OCI-LY7 (cell line): ENCODE results near the gene LRRC4C. TPM values are rescaled to one million over a fixed set of nuclear protein-coding genes. Genes with fewer than 3 reads are reported as not detected.

Experiments used
- BruUV-seq: library from RNA; stranded (reverse); fragments of 400-500 nt; replicated peaks from 2 replicates; lab custom pipeline; 2021; lab: Mats Ljungman, UMichigan
- CTCF ChIA-PET: fragments of 300-600 bp; sonication (Branson Sonifier 250); formaldehyde crosslinking; loops from one replicate; lab custom pipeline; 2022; ENCODE audit warnings: antibody characterized with exemption; ENCODE audit not compliant: unreplicated experiment; lab: Charles Lee
- POLR2A ChIA-PET: fragments of 300-600 bp; sonication (Branson Sonifier 250); formaldehyde crosslinking; loops from one replicate; lab custom pipeline; 2022; ENCODE audit warnings: antibody characterized with exemption; lab: Charles Lee
- DNase-seq: peaks from one replicate; pipeline ENCODE4 v3.0.0-alpha.2; 2015; ENCODE audit warnings: low spot score
- H2AFZ ChIP-seq: fragments of 200-600 bp; sonication (generic), shearing (Covaris generic); 2 replicates; pipeline ENCODE4 v1.6.1; 2014; ENCODE audit warnings: mild to moderate bottlenecking, antibody characterized with exemption, low read length, moderate library complexity
- H3K27ac ChIP-seq: fragments of 200-600 bp; sonication (generic); 2 replicates; pipeline ENCODE4 v1.5.1; 2014; ENCODE audit warnings: mixed run types, low read depth, mild to moderate bottlenecking, moderate library complexity, low read length, inconsistent platforms; ENCODE audit not compliant: poor library complexity, severe bottlenecking
- H3K36me3 ChIP-seq: fragments of 200-600 bp; sonication (generic); 2 replicates; pipeline ENCODE4 v1.6.1; 2014; ENCODE audit warnings: mild to moderate bottlenecking, antibody characterized with exemption, low read length, moderate library complexity, mixed read lengths; ENCODE audit not compliant: insufficient read depth
- H3K4me1 ChIP-seq: fragments of 200-600 bp; sonication (generic); 2 replicates; pipeline ENCODE4 v1.5.1; 2014; ENCODE audit warnings: mild to moderate bottlenecking, low read length; ENCODE audit not compliant: insufficient read depth, poor library complexity, severe bottlenecking
- H3K4me2 ChIP-seq: fragments of 200-600 bp; sonication (generic); 2 replicates; pipeline ENCODE4 v1.6.1; 2014; ENCODE audit warnings: mild to moderate bottlenecking, low read length
- H3K4me3 ChIP-seq: fragments of 200-600 bp; sonication (generic); 2 replicates; pipeline ENCODE4 v1.5.1; 2014; ENCODE audit warnings: mild to moderate bottlenecking, low read depth, low read length; ENCODE audit not compliant: poor library complexity, severe bottlenecking
- H3K79me2 ChIP-seq: fragments of 200-600 bp; sonication (generic); 2 replicates; pipeline ENCODE4 v1.6.1; 2016; ENCODE audit warnings: low read depth, mild to moderate bottlenecking, low read length, moderate library complexity, mixed read lengths; ENCODE audit not compliant: insufficient read depth
- H3K9me2 ChIP-seq: fragments of 200-600 bp; sonication (generic); 2 replicates; pipeline ENCODE4 v1.6.1; 2016; ENCODE audit warnings: mild to moderate bottlenecking, low read length, mixed read lengths; ENCODE audit not compliant: insufficient read depth
- H3K9me3 ChIP-seq: fragments of 200-600 bp; sonication (generic); 2 replicates; pipeline ENCODE4 v1.6.1; 2014; ENCODE audit warnings: mild to moderate bottlenecking, mixed run types, low read length, mixed read lengths
- H4K20me1 ChIP-seq: fragments of 200-600 bp; sonication (generic); 2 replicates; pipeline ENCODE4 v1.6.1; 2014; ENCODE audit warnings: mild to moderate bottlenecking, antibody characterized with exemption, low read length, moderate library complexity, mixed read lengths; ENCODE audit not compliant: insufficient read depth
- EZH2phosphoT487 ChIP-seq: fragments of 200-600 bp; sonication (generic); IDR thresholded peaks from 2 replicates; pipeline ENCODE4 v1.6.1; 2018; ENCODE audit warnings: low read depth, borderline replicate concordance, mild to moderate bottlenecking, mixed run types, antibody characterized with exemption, low read length, moderate library complexity, mixed read lengths
- intact Hi-C: fragments of 100-400 bp; cut with micrococcal nuclease; formaldehyde crosslinking; loops from one replicate; pipeline ENCODE4 v1.10.0; 2022; ENCODE audit not compliant: unreplicated experiment
- total RNA-seq, 2 experiments: library from RNA; depleted of rRNA in 1 of 2; stranded (reverse); fragments of >200 nt in 1 of 2; shearing (Covaris generic) in 1 of 2; gene quantifications; 2 replicates each; pipeline ENCODE4 v1.2.3, GENCODE V29; 2014 to 2022
- TF ChIP-seq, protein P1 (sequence below): fragments of 200-600 bp; sonication (generic); conservative IDR thresholded peaks from 2 replicates; pipeline ENCODE4 v1.5.1; 2014; ENCODE audit warnings: mild to moderate bottlenecking, antibody characterized with exemption, low read length, moderate library complexity, mixed read lengths

Gene LRRC4C
- total RNA-seq, 2 experiments from 2014 or later = not detected

DNA sequence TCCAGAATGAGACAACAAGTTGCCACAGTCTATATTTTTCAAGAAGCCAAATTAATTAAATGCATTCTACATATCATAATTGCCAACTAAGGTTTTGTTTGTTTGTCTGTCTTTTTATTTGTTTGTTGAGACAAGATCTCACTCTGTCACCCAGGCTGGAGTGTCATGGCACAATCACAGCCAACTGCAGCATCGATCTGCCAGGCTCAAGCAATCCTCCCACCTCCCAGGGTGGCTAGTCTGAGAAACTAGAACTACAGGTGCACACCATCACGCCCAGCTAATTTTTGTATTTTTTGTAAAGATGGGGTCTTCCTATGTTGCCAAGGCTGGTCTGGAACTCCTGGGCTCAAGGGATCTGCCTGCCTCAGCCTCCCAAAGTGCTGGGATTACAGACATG lies 140.0 kb downstream of the LRRC4C start:
- H4K20me1 ChIP-seq = no peaks in the 10 kb centered on the region
- ChIA-PET POLR2A (no interaction called here), CTCF (no interaction called here)
- DNase-seq = no peak
- H3K9me2 ChIP-seq = no peaks in the 10 kb centered on the region
- intact Hi-C loops = no loop called here
- no peak overlapping the region for H2AFZ ChIP-seq
- H3K4me2 ChIP-seq = no peak overlapping the region
- no peaks in the 10 kb centered on the region for H3K36me3 ChIP-seq
- H3K4me3 ChIP-seq = no peak overlapping the region
- H3K9me3 ChIP-seq = no peaks in the 10 kb centered on the region
- BruUV-seq = no TSS peak
- no peak for TF ChIP-seq EZH2phosphoT487
- TF ChIP-seq, protein P1, sequence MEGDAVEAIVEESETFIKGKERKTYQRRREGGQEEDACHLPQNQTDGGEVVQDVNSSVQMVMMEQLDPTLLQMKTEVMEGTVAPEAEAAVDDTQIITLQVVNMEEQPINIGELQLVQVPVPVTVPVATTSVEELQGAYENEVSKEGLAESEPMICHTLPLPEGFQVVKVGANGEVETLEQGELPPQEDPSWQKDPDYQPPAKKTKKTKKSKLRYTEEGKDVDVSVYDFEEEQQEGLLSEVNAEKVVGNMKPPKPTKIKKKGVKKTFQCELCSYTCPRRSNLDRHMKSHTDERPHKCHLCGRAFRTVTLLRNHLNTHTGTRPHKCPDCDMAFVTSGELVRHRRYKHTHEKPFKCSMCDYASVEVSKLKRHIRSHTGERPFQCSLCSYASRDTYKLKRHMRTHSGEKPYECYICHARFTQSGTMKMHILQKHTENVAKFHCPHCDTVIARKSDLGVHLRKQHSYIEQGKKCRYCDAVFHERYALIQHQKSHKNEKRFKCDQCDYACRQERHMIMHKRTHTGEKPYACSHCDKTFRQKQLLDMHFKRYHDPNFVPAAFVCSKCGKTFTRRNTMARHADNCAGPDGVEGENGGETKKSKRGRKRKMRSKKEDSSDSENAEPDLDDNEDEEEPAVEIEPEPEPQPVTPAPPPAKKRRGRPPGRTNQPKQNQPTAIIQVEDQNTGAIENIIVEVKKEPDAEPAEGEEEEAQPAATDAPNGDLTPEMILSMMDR = no peak
- no peaks in the 10 kb centered on the region for H3K79me2 ChIP-seq
- no peak overlapping the region for H3K27ac ChIP-seq
- no peaks in the 10 kb centered on the region for H3K4me1 ChIP-seq

DNA sequence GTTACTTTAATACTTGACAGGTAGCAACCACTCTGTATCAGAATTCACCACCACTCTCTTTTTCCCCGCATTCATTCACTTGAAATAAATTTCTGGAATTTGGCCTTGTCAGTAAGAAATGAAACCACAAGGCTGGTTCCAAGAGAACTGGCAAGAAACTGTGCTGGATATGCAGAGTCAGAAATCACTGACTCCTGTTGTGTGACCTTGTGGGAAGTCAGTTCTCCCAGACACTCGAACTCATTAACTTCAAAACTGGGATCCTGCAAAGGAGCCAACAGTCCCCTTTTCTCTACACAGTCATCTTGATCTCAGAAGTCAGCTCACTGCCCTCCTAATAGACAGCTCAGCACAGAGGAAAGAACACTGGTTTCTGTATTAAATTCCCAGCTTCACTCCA lies 142.7 kb downstream of the LRRC4C start:
- no TSS peak for BruUV-seq
- Histone ChIP-seq H4K20me1 (no peaks in the 10 kb centered on the region), H3K27ac (no peak overlapping the region), H3K4me2 (no peak overlapping the region), H3K36me3 (no peaks in the 10 kb centered on the region), H3K9me2 (no peaks in the 10 kb centered on the region), H3K79me2 (no peaks in the 10 kb centered on the region), H2AFZ (no peak overlapping the region), H3K9me3 (no peaks in the 10 kb centered on the region), H3K4me1 (no peaks in the 10 kb centered on the region), H3K4me3 (no peak overlapping the region)
- TF ChIP-seq, protein P1 = no peak
- TF ChIP-seq EZH2phosphoT487 = no peak
- ChIA-PET CTCF (no interaction called here), POLR2A (no interaction called here)
- DNase-seq = no peak
- intact Hi-C loops = no loop called here

DNA sequence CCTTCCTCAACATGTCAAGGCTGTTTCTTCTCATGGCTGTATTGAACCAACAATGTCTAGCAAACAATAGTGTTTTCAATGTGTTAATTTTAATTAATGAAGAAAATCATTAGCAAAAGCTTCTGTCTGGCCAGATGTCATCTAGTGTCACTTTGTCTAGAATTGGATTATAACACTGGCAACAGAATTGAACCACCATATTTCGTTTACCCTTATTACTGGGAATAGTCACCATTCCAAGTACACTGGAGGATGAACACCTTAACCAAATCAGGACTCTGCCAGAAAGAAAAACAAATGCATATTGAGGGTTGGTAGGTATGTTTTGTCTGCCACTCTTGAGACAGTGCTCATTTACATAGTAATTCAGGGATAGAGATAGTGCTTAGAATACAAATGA lies 146.2 kb downstream of the LRRC4C start:
- H3K4me2 ChIP-seq = no peak overlapping the region
- intact Hi-C loops = no loop called here
- no TSS peak for BruUV-seq

More for the DNA sequence above, 146.2 kb downstream of the LRRC4C start:
- Histone ChIP-seq H3K9me2 (no peaks in the 10 kb centered on the region), H3K4me3 (no peak overlapping the region), H3K79me2 (no peaks in the 10 kb centered on the region), H4K20me1 (no peaks in the 10 kb centered on the region), H3K4me1 (peaks cover 21% of the 10 kb centered on the region), H3K9me3 (no peaks in the 10 kb centered on the region), H3K27ac (no peak overlapping the region), H3K36me3 (no peaks in the 10 kb centered on the region), H2AFZ (no peak overlapping the region)
- POLR2A ChIA-PET = no interaction called here
- CTCF ChIA-PET = no interaction called here
- no peak for DNase-seq
- TF ChIP-seq, protein P1 = no peak
- TF ChIP-seq EZH2phosphoT487 = no peak
